ENCODE data around the gene RHBDL3.

Gene RHBDL3

GRCh38 chr17:32298721-32299579, 33.3 kb downstream of the RHBDL3 start:
- Histone ChIP-seq H3K79me2 (ENCODE audit: insufficient read depth, low read length) (no peaks in the 10 kb centered on the region), H4K20me1 (ENCODE audit: insufficient read depth, low read length) (no peaks in the 10 kb centered on the region), H3K4me3 (ENCODE audit: low read depth in 1 of 2, low read length in 2 of 2) (no peak overlapping the region), H2AFZ (ENCODE audit: low read depth, low read length) (no peak overlapping the region), H3K4me1 (ENCODE audit: insufficient read depth, low read length) (no peaks in the 10 kb centered on the region), H3K9ac (ENCODE audit: low read depth, low read length) (no peak overlapping the region), H3K9me3 (ENCODE audit: insufficient read depth, low read length, severe bottlenecking) (no peaks in the 10 kb centered on the region), H3K4me2 (ENCODE audit: insufficient read depth, low read length) (no peak overlapping the region), H3K36me3 (ENCODE audit: insufficient read depth, low read length) (no peaks in the 10 kb centered on the region), H3K27ac (ENCODE audit: low read length) (no peak overlapping the region), H3K27me3 (ENCODE audit: insufficient read depth, low read length, poor library complexity) (no peaks in the 10 kb centered on the region)
- ATAC-seq (ENCODE audit: insufficient read depth, low read depth): no peak
- no peak for TF ChIP-seq EZH2 (IDR thresholded peaks at IDR 0.05; ENCODE audit: borderline replicate concordance, low read depth, low read length, severe bottlenecking)
- TF ChIP-seq, protein P1, sequence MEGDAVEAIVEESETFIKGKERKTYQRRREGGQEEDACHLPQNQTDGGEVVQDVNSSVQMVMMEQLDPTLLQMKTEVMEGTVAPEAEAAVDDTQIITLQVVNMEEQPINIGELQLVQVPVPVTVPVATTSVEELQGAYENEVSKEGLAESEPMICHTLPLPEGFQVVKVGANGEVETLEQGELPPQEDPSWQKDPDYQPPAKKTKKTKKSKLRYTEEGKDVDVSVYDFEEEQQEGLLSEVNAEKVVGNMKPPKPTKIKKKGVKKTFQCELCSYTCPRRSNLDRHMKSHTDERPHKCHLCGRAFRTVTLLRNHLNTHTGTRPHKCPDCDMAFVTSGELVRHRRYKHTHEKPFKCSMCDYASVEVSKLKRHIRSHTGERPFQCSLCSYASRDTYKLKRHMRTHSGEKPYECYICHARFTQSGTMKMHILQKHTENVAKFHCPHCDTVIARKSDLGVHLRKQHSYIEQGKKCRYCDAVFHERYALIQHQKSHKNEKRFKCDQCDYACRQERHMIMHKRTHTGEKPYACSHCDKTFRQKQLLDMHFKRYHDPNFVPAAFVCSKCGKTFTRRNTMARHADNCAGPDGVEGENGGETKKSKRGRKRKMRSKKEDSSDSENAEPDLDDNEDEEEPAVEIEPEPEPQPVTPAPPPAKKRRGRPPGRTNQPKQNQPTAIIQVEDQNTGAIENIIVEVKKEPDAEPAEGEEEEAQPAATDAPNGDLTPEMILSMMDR (IDR thresholded peaks at IDR 0.05; ENCODE audit: borderline replicate concordance, extremely low read depth, low read length, poor library complexity, severe bottlenecking): no peak
- DNase-seq: no peak

GRCh38 chr17:32299580-32300164, 34.0 kb downstream of the RHBDL3 start:
- no peaks in the 10 kb centered on the region for H3K27me3 ChIP-seq (ENCODE audit: insufficient read depth, low read length, poor library complexity)
- H3K4me1 ChIP-seq (ENCODE audit: insufficient read depth, low read length): no peaks in the 10 kb centered on the region
- H3K27ac ChIP-seq (ENCODE audit: low read length): no peak overlapping the region
- H2AFZ ChIP-seq (ENCODE audit: low read depth, low read length): no peak overlapping the region
- H3K4me3 ChIP-seq (ENCODE audit: low read depth in 1 of 2, low read length in 2 of 2): no peak overlapping the region
- no peak for TF ChIP-seq EZH2 (IDR thresholded peaks at IDR 0.05; ENCODE audit: borderline replicate concordance, low read depth, low read length, severe bottlenecking)
- TF ChIP-seq, protein P1 (IDR thresholded peaks at IDR 0.05; ENCODE audit: borderline replicate concordance, extremely low read depth, low read length, poor library complexity, severe bottlenecking): no peak
- H3K9ac ChIP-seq (ENCODE audit: low read depth, low read length): no peak overlapping the region
- no peak overlapping the region for H3K4me2 ChIP-seq (ENCODE audit: insufficient read depth, low read length)
- no peaks in the 10 kb centered on the region for H3K36me3 ChIP-seq (ENCODE audit: insufficient read depth, low read length)
- H3K9me3 ChIP-seq (ENCODE audit: insufficient read depth, low read length, severe bottlenecking): no peaks in the 10 kb centered on the region
- ATAC-seq (ENCODE audit: insufficient read depth, low read depth) (no peak), DNase-seq (no peak)
- H3K79me2 ChIP-seq (ENCODE audit: insufficient read depth, low read length): no peaks in the 10 kb centered on the region
- no peaks in the 10 kb centered on the region for H4K20me1 ChIP-seq (ENCODE audit: insufficient read depth, low read length)

GRCh38 chr17:32302037-32302436, 36.4 kb downstream of the RHBDL3 start:
- no peak overlapping the region for H3K4me2 ChIP-seq (ENCODE audit: insufficient read depth, low read length)
- peaks cover 6% of the 10 kb centered on the region for H3K27me3 ChIP-seq (ENCODE audit: insufficient read depth, low read length, poor library complexity)
- H3K4me3 ChIP-seq (ENCODE audit: low read depth in 1 of 2, low read length in 2 of 2): no peak overlapping the region
- DNase-seq (no peak), ATAC-seq (ENCODE audit: insufficient read depth, low read depth) (no peak)
- no peaks in the 10 kb centered on the region for H3K36me3 ChIP-seq (ENCODE audit: insufficient read depth, low read length)
- TF ChIP-seq EZH2 (IDR thresholded peaks at IDR 0.05; ENCODE audit: borderline replicate concordance, low read depth, low read length, severe bottlenecking): no peak
- TF ChIP-seq, protein P1 (IDR thresholded peaks at IDR 0.05; ENCODE audit: borderline replicate concordance, extremely low read depth, low read length, poor library complexity, severe bottlenecking): no peak
- no peak overlapping the region for H3K27ac ChIP-seq (ENCODE audit: low read length)
- no peak overlapping the region for H3K9ac ChIP-seq (ENCODE audit: low read depth, low read length)
- 0 out of 2 replicates have a peak, but pooled peaks cover under 1% of the 10 kb centered on the region for H4K20me1 ChIP-seq (ENCODE audit: insufficient read depth, low read length)
- no peak overlapping the region for H2AFZ ChIP-seq (ENCODE audit: low read depth, low read length)
- no peaks in the 10 kb centered on the region for H3K4me1 ChIP-seq (ENCODE audit: insufficient read depth, low read length)
- H3K79me2 ChIP-seq (ENCODE audit: insufficient read depth, low read length): no peaks in the 10 kb centered on the region
- H3K9me3 ChIP-seq (ENCODE audit: insufficient read depth, low read length, severe bottlenecking): no peaks in the 10 kb centered on the region

All from DND-41 (cell line).